T follicular helper cell (primary cell): ENCODE measurements around the gene CADM4.

ENCODE experiments used
- DNase-seq: peaks from one replicate; pipeline ENCODE4 v3.0.0-alpha.2; 2020; ENCODE audit warnings: low read depth

Gene CADM4

DNA sequence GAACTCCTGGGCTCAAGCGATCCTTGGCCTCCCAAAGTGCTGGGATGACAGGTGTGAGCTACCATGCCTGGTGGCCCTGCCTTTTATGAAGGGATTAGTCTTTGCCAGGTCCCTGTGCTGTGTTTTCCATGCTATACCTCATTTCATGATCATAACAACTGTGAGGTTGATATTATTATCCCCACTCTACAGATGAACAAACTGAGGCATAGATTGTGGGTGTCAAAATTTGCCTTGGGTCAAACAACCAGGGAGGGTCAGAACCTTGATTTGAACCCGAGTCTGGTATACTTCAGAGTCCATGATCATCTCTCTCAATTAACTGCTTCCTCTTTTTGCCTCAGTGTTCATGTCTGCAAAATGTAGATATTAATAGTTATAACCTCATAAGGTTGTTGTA lies 57.2 kb downstream of the CADM4 start:
- no peak for DNase-seq

DNA sequence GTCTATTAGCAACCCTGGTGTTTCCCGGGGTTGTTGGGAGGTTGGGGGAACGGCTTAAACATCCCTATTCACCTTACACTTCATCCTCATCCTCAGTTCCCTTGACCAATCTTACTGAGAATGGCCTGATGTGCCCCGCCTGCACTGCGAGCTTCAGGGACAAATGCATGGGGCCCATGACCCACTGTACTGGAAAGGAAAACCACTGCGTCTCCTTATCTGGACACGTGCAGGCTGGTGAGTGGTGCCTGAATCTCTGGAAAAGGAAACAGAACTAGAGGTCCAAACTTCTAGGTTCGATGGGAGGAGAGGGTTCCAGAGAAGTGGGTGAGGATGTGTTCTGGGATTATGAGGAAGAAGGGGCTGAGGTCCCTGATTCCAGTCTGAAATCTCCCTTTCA lies 58.2 kb downstream of the CADM4 start:
- DNase-seq, result no peak

DNA sequence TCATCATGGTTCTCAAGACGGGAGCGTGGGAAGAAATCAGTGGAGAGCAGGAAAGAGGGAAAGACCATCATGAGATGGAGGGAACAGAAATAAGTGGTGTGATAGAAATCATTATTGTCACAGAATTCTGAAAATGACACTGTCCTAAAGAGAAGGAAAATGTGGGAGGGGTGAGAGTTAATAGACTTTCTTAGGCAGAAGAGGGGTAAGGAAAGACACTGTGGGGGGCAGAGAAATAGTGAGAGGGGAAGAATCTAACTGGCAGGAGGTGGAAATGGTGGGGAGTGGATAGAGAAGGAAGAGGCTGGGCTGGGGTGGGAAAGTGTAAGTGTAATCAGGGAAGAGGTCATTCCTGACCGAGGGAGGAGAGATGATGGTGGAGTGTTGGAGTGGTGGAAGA lies 60.9 kb downstream of the CADM4 start:
- no peak for DNase-seq

DNA sequence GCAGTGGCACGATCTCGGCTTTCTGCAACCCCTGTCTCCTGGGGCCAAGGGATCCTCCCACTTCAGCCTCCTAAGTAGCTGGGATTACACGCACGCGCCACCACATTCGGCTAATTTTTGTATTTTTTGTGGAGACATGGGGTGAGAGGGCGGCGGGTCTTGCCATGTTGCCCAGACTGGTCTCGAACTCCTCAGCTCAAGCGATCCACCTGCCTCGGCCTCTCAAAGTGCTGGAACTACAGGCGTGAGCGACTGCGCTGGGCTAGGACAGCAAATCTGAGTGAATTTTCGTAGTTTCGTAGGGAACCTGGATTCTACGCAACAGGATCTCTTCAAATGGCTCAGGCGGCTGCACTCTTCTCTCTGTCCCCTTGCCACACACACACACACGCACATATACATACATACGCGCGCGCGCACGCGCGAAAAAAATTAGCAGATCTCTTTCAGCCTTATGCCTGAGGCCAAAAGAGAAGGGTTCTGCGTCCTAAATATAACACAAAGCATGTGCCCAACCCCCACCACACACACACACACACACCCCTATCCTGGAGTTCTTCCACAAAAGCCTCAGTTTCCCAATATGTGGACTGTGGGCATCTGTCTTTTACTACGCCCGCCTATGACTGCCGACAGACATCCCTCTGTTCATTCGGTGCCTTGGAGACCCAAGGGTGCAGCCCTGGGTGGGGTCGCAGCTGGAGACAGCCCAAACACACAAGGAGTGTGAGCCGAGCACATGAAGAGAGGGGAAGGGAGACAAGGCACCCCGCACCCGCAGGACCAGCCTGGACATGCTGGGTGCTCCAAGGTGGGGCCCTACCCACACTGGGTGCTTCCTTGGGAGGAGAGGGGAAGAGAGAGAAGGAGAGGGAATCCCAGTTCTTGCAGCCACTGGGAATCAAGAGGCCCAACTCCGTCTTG lies 63.4 kb downstream of the CADM4 start:
- no peak for DNase-seq

DNA sequence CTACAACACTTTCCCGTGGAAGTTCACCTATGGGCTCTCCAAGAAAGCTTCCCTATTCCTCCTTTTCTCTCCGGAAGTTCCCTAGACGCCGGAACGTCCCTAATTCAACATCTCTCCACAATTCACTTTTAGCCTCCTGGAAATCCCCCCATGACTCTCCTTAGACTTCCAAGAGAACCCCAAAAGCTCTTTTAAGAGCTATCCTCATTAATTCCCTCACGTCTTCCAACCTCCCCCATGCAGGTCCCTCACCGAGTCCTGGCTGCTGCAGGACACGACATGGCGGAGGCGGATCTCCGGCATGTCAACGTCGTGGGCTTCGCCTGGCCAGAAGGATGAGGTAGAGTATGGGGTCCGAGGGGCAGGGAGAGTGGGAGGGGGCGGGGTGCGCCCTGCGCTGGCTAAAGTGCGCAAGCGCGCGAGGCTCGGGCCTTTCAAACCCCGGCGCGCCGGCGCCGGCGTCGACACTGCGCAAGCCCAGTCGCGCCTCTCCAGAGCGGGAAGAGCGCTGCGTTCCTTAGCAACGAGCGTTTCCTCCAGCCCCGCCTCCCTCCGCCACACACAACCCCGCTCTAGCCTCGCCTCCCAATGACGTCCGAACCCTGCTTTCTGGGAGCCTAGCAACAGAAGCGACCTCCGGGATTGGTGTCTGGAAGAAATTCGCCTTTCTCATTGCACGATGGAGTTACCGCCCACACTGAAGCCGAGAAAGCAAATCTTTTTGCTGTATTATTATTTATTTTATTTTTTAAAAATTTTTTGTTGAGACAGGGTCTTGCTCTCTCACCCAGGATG lies 64.3 kb downstream of the CADM4 start, which contains the start of the genes PINLYP and XRCC1:
Gene PINLYP (plus strand): TSS at position 646 of the 795 bp plus-strand sequence. CDS start 1,391 bp downstream, outside the sequence.
Gene XRCC1 (minus strand): TSS at position 372 of the 795 bp plus-strand sequence. CDS start 69 bp downstream, at position 303.
- peak; percentile 97 for DNase-seq

DNA sequence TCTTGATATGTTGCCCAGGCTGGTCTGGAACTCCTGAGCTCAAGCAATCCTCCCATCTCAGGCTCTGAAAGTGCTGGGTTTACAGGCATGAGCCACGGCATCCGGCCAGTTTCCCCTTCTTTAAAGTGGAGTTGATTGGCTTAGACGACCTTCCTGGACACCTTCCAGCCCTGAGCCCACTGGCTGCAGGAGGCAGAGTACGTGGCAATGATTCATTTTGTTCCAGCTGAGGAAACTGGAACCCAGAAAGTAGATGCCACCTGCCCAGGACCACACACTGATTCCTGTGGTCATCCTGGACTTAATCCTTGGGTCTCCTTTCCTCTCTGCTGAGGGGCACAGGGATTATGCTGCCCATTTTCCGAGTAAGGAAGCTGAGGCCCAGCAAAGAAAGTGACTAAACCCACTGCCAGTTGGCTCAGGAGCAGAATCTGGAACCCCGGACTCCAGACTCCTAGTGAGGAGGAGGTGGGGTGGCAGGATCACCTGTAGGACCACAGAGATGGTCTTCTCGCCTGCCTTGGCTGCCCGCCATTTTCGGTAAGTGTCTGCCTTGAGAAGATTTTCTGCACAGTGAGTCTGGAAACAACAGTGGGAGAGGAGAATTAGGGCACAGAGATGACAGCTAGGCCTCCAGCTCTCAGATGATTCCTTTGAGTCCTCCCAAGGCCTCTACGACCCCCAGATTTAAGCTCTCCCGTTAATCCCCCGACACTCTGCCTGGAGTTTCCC lies 65.1 kb downstream of the CADM4 start:
- DNase-seq, result no peak
